WERI-Rb-1 (cell line): ENCODE data around the gene BAHCC1.

Experiments used
- DNase-seq: peaks from one replicate; pipeline ENCODE4 v3.0.0-alpha.2; 2020
- H3K27ac ChIP-seq: fragments of 250-450 bp; sonication (Bioruptor Pico); 2 replicates; pipeline ENCODE4 v1.5.1; 2020; ENCODE audit warnings: mild to moderate bottlenecking, moderate library complexity
- H3K27me3 ChIP-seq: fragments of 250-450 bp; sonication (Bioruptor Pico); 2 replicates; pipeline ENCODE4 v1.5.1; 2021; ENCODE audit warnings: mild to moderate bottlenecking, low read depth, moderate library complexity; ENCODE audit not compliant: insufficient read depth, severe bottlenecking
- H3K36me3 ChIP-seq: fragments of 250-450 bp; sonication (Bioruptor Pico); 2 replicates; pipeline ENCODE4 v1.5.1; 2020; ENCODE audit warnings: mild to moderate bottlenecking, moderate library complexity
- H3K4me3 ChIP-seq: 2 replicates; pipeline ENCODE4 v1.5.1; 2011; ENCODE audit warnings: low read depth, mild to moderate bottlenecking, control low read depth, low read length
- H3K9me3 ChIP-seq: fragments of 250-450 bp; sonication (Bioruptor Pico); 2 replicates; pipeline ENCODE4 v1.5.1; 2021; ENCODE audit warnings: mild to moderate bottlenecking, moderate library complexity; ENCODE audit not compliant: severe bottlenecking
- CTCF ChIP-seq: IDR thresholded peaks from 2 replicates; pipeline ENCODE4 v1.5.1; 2011; ENCODE audit warnings: low read depth, mild to moderate bottlenecking, control low read depth, inconsistent platforms, low read length

The BAHCC1 gene

DNA sequence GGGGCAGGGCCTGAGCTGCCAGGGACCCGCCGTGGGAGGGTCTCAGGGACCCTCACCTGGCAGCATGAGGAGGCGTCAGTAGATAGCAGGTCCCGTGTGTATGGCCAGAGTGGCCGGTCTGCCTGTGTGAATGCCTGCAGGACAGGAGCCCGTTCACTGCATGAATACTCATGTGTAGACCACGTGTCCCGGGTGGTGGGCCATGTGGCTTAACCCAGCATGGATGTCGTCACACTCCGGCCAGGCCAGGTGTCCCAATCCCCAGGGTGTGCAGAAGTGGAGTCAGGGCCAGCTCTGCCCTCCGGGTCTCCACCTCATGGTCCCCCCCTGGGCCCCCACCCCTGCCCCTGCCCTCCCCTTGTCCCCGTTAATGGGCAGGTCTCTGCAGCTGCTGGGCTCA lies 53.7 kb downstream of the BAHCC1 start:
- peaks cover 6% of the 10 kb centered on the region for H3K36me3 ChIP-seq
- no peak overlapping the region for H3K4me3 ChIP-seq
- no peak for DNase-seq
- no peaks in the 10 kb centered on the region for H3K27me3 ChIP-seq
- TF ChIP-seq CTCF: no peak
- no peak overlapping the region for H3K27ac ChIP-seq
- no peaks in the 10 kb centered on the region for H3K9me3 ChIP-seq

- no peak for DNase-seq
- no peak for TF ChIP-seq CTCF
- H3K4me3 ChIP-seq: no peak overlapping the region
- H3K27me3 ChIP-seq: no peaks in the 10 kb centered on the region
- H3K9me3 ChIP-seq: no peaks in the 10 kb centered on the region
- H3K27ac ChIP-seq: no peak overlapping the region
- H3K36me3 ChIP-seq: peaks cover 6% of the 10 kb centered on the region
Measured at GRCh38 chr17:81449351-81449750, 54.1 kb downstream of the BAHCC1 start.

- Histone ChIP-seq H3K4me3 (no peak overlapping the region), H3K27me3 (no peaks in the 10 kb centered on the region), H3K9me3 (no peaks in the 10 kb centered on the region), H3K36me3 (peaks cover 10% of the 10 kb centered on the region), H3K27ac (no peak overlapping the region)
- TF ChIP-seq CTCF: no peak
- no peak for DNase-seq
Measured at GRCh38 chr17:81451823-81452222, 56.6 kb downstream of the BAHCC1 start.

DNA sequence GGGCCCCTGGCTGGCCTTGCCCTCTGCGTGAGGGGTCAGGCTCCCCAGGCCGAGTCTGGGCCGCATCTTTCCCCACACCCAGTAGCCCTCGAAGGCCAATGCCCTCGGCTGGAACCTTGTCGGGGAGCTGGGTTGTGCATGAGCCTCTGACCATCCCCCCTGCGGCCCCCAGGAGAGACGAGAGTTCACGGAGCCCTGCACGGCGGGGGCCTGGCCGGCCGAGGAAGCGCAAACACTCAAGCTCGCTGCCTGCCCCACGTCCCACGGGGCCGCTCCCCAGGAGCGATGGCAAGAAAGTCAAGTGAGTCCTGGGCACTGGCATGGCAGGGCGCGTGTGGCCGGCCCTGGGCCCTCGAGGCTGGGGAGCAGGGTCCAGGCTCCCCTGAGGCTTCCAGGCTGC lies 57.3 kb downstream of the BAHCC1 start:
- Histone ChIP-seq H3K27me3 (no peaks in the 10 kb centered on the region), H3K36me3 (peaks cover 4% of the 10 kb centered on the region; the same call in 1 of the 2 replicates), H3K9me3 (no peaks in the 10 kb centered on the region), H3K4me3 (no peak overlapping the region), H3K27ac (no peak overlapping the region)
- DNase-seq: no peak
- no peak for TF ChIP-seq CTCF

DNA sequence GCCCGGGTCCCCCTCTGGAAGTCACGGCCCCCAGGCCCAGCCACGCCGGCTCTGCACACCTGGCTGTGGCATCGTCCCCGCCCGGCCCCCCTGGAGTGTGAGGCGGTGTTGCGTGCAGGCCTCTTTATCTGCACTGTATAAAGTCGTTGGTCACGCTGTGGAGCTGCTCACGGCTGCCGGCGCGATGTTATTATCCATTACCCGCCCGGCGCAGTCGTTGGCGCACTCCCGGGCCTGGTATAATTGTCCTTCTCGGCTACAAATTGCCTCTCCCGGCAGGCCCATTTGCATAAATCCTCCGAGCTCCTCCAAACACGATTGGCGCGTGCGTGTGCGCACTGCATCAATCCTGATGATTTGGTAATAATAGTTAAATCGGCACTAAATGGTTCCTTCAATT lies 57.8 kb downstream of the BAHCC1 start:
- TF ChIP-seq CTCF: no peak
- H3K27ac ChIP-seq: no peak overlapping the region
- H3K4me3 ChIP-seq: no peak overlapping the region
- no peaks in the 10 kb centered on the region for H3K27me3 ChIP-seq
- peaks cover 5% of the 10 kb centered on the region for H3K36me3 ChIP-seq
- DNase-seq: no peak
- H3K9me3 ChIP-seq: no peaks in the 10 kb centered on the region

GRCh38 chr17:81453712-81454111 lies 58.5 kb downstream of the BAHCC1 start:
- Histone ChIP-seq H3K36me3 (peaks cover 7% of the 10 kb centered on the region), H3K4me3 (no peak overlapping the region), H3K27ac (no peak overlapping the region), H3K9me3 (no peaks in the 10 kb centered on the region), H3K27me3 (no peaks in the 10 kb centered on the region)
- DNase-seq: no peak
- no peak for TF ChIP-seq CTCF
